Stimulated activated CD8-positive, alpha-beta memory T cell treated with anti-CD3 and anti-CD28 coated beads, Interleukin-7, amount 100 ng/mL, for 24 hours (primary cell): ENCODE results near the gene APBA3.
"Not testable (repeated sequence)": the region's sequence is repeated elsewhere in the genome, so short reads cannot be mapped to it uniquely, and the experiment has no call there.

Experiments used
- DNase-seq: peaks from one replicate; pipeline ENCODE4 v3.0.0-alpha.2; 2020; ENCODE audit warnings: low read depth

APBA3 gene

GRCh38 chr19:3771000-3771905, 9.8 kb upstream of the APBA3 start:
- DNase-seq, result no peak

- DNase-seq, result no peak
Measured at GRCh38 chr19:3770136-3770999, 8.9 kb upstream of the APBA3 start.

GRCh38 chr19:3769494-3769893, 8.0 kb upstream of the APBA3 start:
- no peak for DNase-seq

- DNase-seq, result no peak
Measured at GRCh38 chr19:3768748-3769099, 7.2 kb upstream of the APBA3 start.

- DNase-seq, result no peak
Measured at GRCh38 chr19:3768015-3768747, 6.7 kb upstream of the APBA3 start.

GRCh38 chr19:3767050-3767449, 5.6 kb upstream of the APBA3 start:
- no peak for DNase-seq

GRCh38 chr19:3766520-3766919, 5.0 kb upstream of the APBA3 start:
- no peak for DNase-seq

- DNase-seq, result not testable (repeated sequence)
Measured at GRCh38 chr19:3765757-3766156, 4.3 kb upstream of the APBA3 start.

GRCh38 chr19:3765121-3765520, 3.6 kb upstream of the APBA3 start:
- DNase-seq, result no peak

- DNase-seq, result peak; percentile 98
Measured at GRCh38 chr19:3762501-3763459, 1.3 kb upstream of the APBA3 start, which contains the start of gene MRPL54. TSS of gene MRPL54 (plus strand) at chr19:3762682. CDS start at chr19:3762701, 19 bp downstream.

- DNase-seq, result no peak
Measured at GRCh38 chr19:3762130-3762473, 610 bp upstream of the APBA3 start.

- DNase-seq, result no peak
Measured at GRCh38 chr19:3760871-3761361, 576 bp downstream of the APBA3 start.

GRCh38 chr19:3759482-3760254, 1.8 kb downstream of the APBA3 start:
- no peak for DNase-seq

GRCh38 chr19:3758297-3758696, 3.2 kb downstream of the APBA3 start:
- not testable (repeated sequence) for DNase-seq

GRCh38 chr19:3757705-3758104, 3.8 kb downstream of the APBA3 start:
- DNase-seq, result not testable (repeated sequence)

GRCh38 chr19:3753631-3754410, 7.7 kb downstream of the APBA3 start:
- no peak for DNase-seq

GRCh38 chr19:3752492-3752891, 9.0 kb downstream of the APBA3 start:
- no peak for DNase-seq

GRCh38 chr19:3751236-3751635, 10.3 kb downstream of the APBA3 start:
- DNase-seq, result no peak

GRCh38 chr19:3750211-3750610, 11.3 kb downstream of the APBA3 start:
- no peak for DNase-seq
